ENCODE data around the gene MED27. TPM values are rescaled to one million over a fixed set of nuclear protein-coding genes. Genes with fewer than 3 reads are reported as not detected.
A peak's percentile ranks its signal among the peaks of the same experiment; 100 is the strongest.

The MED27 gene
- total and polyA plus RNA-seq, 2 of the 8 experiments (the other 6 are each of a cell fraction or from before 2014, with no cell fraction given) = 29.9 to 56.5 TPM

GRCh38 chr9:132114102-132114707 is 34.5 kb upstream of the MED27 start (continued):
- TF ChIP-seq CHD7 (IDR thresholded peaks at IDR 0.05; ENCODE audit: insufficient replicate concordance, low read length) = no peak
- no peak for TF ChIP-seq RBBP5 (IDR thresholded peaks at IDR 0.05; ENCODE audit: borderline replicate concordance, low read depth, low read length)
- TF ChIP-seq RFX5 (IDR thresholded peaks at IDR 0.05; ENCODE audit: borderline replicate concordance, low read depth, low read length) = no peak
- TF ChIP-seq ATF3 (IDR thresholded peaks at IDR 0.05; ENCODE audit: insufficient read depth, low read depth, low read length) = no peak
- peak; percentile 98 to 99 for TF ChIP-seq SIN3A (conservative IDR thresholded peaks at IDR 0.05 in 1 of 2, IDR thresholded peaks at IDR 0.05 in 1 of 2; ENCODE audit: low read depth in 1 of 2, low read length in 2 of 2)
- TF ChIP-seq CBX8 (IDR thresholded peaks at IDR 0.05; ENCODE audit: borderline replicate concordance, low read depth, low read length) = no peak
- TF ChIP-seq ZNF274 (IDR thresholded peaks at IDR 0.05; ENCODE audit: borderline replicate concordance, extremely low read depth, low read length) = no peak
- no peak for TF ChIP-seq JUND (IDR thresholded peaks at IDR 0.05; ENCODE audit: low read length)
- no peak for TF ChIP-seq CBX5 (IDR thresholded peaks at IDR 0.05; ENCODE audit: low read depth, low read length)
- no peak for TF ChIP-seq FOSL1 (IDR thresholded peaks at IDR 0.05; ENCODE audit: insufficient read depth, low read depth, low read length)
